GM12872 (cell line): ENCODE measurements around the gene THY1.

Experiments
- CTCF ChIP-seq: IDR thresholded peaks from 3 replicates; pipeline ENCODE4 v1.5.1; 2011; ENCODE audit warnings: low read depth, mild to moderate bottlenecking, low read length, moderate library complexity; ENCODE audit not compliant: insufficient read depth

Gene THY1

GRCh38 chr11:119382101-119382500, 40.9 kb downstream of the THY1 start:
- no peak for TF ChIP-seq CTCF

GRCh38 chr11:119381181-119381988, 41.6 kb downstream of the THY1 start, which contains the start of gene USP2:
Gene USP2, minus strand, starts transcription at chr11:119381690. Its CDS starts 8,210 bp downstream, at chr11:119373480.
- TF ChIP-seq CTCF, result peak; percentile 85

GRCh38 chr11:119380827-119381180, 42.2 kb downstream of the THY1 start:
- no peak for TF ChIP-seq CTCF

- TF ChIP-seq CTCF, result no peak
These were observed 42.7 kb downstream of the THY1 start for GRCh38 chr11:119380160-119380826.

GRCh38 chr11:119378851-119379465, 44.0 kb downstream of the THY1 start:
- no peak for TF ChIP-seq CTCF

- no peak for TF ChIP-seq CTCF
These were observed 44.9 kb downstream of the THY1 start for GRCh38 chr11:119377961-119378667.

GRCh38 chr11:119377112-119377901, 45.7 kb downstream of the THY1 start:
- TF ChIP-seq CTCF, result no peak
